Psoas muscle (tissue), 8 donors: ENCODE measurements around the gene MUSK. TPM values are rescaled to one million over a fixed set of nuclear protein-coding genes. Genes with fewer than 3 reads are reported as not detected.

Source experiments
- ATAC-seq, 4 donors: fragments of 200-7000 bp; cut with Tn5 transposase; one replicate each; pipeline ENCODE4 v1.9.1; 2020; ENCODE audit warnings: moderate library complexity in 3 of 4, mild to moderate bottlenecking in 2 of 4
- DNase-seq, 2 donors: peaks; one replicate each; pipeline ENCODE4 v3.0.0-alpha.2; 2020
- H3K27ac ChIP-seq: fragments of 200-600 bp; one replicate; pipeline ENCODE4 v1.8.0; 2022
- H3K27me3 ChIP-seq, 3 donors: fragments of 200-600 bp in 1 of 3; one replicate each; pipeline versions ENCODE4 v1.6.1 to v1.8.0; 2013 to 2022; ENCODE audit warnings: low read length in 2 of 3, mild to moderate bottlenecking in 2 of 3, moderate library complexity in 1 of 3; ENCODE audit not compliant: insufficient read depth in 3 of 3
- H3K36me3 ChIP-seq, 2 donors: fragments of 200-600 bp in 1 of 2; one replicate each; pipeline versions ENCODE4 v1.6.1 to v1.8.0; 2013 to 2022; ENCODE audit warnings: low read depth in 1 of 2, mild to moderate bottlenecking in 1 of 2, moderate library complexity in 1 of 2; ENCODE audit not compliant: insufficient read depth in 1 of 2
- H3K4me1 ChIP-seq: fragments of 200-600 bp; one replicate; pipeline ENCODE4 v1.8.0; 2022
- H3K4me3 ChIP-seq: fragments of 200-600 bp; one replicate; pipeline ENCODE4 v1.8.0; 2022; ENCODE audit warnings: mild to moderate bottlenecking
- H3K9me3 ChIP-seq: fragments of 200-600 bp; one replicate; pipeline ENCODE4 v1.8.0; 2022
- WGBS, 3 donors: extraction: QIAGEN DNeasy Blood & Tissue Kit; methylation state at CpG; one replicate each; pipeline versions ENCODE4 v1.1.6 to v1.1.7; 2013; 5-methylcytosine and 5-hydroxymethylcytosine counted together
- intact Hi-C, 2 donors: fragments of 100-400 bp; cut with DNase I; formaldehyde crosslinking; loops; one replicate each; pipeline versions ENCODE4 v1.11.0 to v1.14.2; 2022
- polyA plus RNA-seq, 3 donors: library from polyadenylated mRNA; stranded (reverse); fragments of 200-250 nt; gene quantifications; one replicate each; pipeline ENCODE4 v1.2.3, GENCODE V29; 2013
- total RNA-seq, 4 donors: library from RNA; stranded (reverse); fragmentation: NEBNext Ultra II Directional in 2 of 4; extraction: Animal tissue kit (Norgen Biotek cat#: 25700) in 2 of 4; gene quantifications; one replicate each; pipeline versions ENCODE4 v1.2.1 to v1.2.4, GENCODE V29; 2021 to 2023
- TF ChIP-seq, protein P1 (sequence below): fragments of 200-600 bp; IDR thresholded peaks from one replicate; pipeline ENCODE4 v1.8.0; 2022; ENCODE audit warnings: antibody characterized with exemption
- donor health status: healthy with polysubstance abuse.
- donor health status: DM: no; HTN: no; CAD: no; lungs with moderate emphysema.
- donor health status: Bipolar disorder and iron deficiency.
- donor health status: healthy.
- donor health status: DM: yes; HTN: yes; CAD: no.
- donor health status: DM: no; HTN: no; CAD: no.
- donor health status: DM: no; HTN: no; CAD: no.
- donor health status: DM: yes; HTN: yes; CAD: no.

Gene MUSK
- total and polyA plus RNA-seq, 7 donors: 0.66 to 15.7 (median 2.9) TPM

DNA sequence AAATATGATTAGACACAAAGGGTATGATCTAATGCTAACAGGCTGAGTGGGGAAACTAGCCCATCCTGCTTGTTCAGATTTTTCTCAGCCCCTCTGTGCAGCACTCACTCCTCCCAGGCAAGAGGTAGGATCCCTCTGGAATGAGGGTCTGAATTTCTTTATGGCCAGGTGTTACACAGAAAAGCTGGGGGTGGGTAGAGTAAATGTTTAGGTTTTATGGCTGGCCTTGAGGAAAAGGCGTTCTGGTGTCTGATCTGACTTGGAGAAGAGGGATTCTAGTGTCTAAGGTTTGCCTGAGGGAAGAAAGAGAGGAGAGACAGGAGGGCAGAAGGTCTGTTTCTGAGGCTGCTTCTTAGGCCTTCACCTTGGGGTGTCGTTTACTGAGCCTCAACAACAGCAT is 97.3 kb downstream of the MUSK start:
- 84 to 91% (median 87%) methylated on average over 2 of the region's 2 CpGs for WGBS, 3 donors
- intact Hi-C loops: no loop called here
- no peaks in the 10 kb centered on the region for H3K4me1 ChIP-seq
- H3K27me3 ChIP-seq: no peaks in the 10 kb centered on the region
- DNase-seq (no peak), ATAC-seq (no peak)
- no peak overlapping the region for H3K27ac ChIP-seq
- TF ChIP-seq, protein P1, sequence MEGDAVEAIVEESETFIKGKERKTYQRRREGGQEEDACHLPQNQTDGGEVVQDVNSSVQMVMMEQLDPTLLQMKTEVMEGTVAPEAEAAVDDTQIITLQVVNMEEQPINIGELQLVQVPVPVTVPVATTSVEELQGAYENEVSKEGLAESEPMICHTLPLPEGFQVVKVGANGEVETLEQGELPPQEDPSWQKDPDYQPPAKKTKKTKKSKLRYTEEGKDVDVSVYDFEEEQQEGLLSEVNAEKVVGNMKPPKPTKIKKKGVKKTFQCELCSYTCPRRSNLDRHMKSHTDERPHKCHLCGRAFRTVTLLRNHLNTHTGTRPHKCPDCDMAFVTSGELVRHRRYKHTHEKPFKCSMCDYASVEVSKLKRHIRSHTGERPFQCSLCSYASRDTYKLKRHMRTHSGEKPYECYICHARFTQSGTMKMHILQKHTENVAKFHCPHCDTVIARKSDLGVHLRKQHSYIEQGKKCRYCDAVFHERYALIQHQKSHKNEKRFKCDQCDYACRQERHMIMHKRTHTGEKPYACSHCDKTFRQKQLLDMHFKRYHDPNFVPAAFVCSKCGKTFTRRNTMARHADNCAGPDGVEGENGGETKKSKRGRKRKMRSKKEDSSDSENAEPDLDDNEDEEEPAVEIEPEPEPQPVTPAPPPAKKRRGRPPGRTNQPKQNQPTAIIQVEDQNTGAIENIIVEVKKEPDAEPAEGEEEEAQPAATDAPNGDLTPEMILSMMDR: no peak
- no peak overlapping the region for H3K4me3 ChIP-seq
- no peaks in the 10 kb centered on the region for H3K36me3 ChIP-seq
- H3K9me3 ChIP-seq: no peaks in the 10 kb centered on the region

DNA sequence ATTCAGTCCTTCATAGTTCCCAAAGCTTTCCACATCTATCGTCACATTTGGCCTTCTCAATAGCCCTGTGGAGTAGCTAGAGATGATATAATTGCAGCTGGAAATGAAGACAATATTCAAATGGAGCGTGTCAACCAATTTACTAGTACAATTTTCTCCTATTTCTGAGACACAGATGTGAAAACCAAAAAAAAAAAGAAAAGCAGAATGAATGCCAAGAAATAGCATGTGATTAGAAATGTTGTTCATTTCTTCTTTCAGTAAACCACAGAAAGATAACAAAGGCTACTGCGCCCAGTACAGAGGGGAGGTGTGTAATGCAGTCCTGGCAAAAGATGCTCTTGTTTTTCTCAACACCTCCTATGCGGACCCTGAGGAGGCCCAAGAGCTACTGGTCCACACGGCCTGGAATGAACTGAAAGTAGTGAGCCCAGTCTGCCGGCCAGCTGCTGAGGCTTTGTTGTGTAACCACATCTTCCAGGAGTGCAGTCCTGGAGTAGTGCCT is 99.0 kb downstream of the MUSK start:
- TF ChIP-seq, protein P1: no peak
- no peaks in the 10 kb centered on the region for H3K27me3 ChIP-seq
- H3K36me3 ChIP-seq: no peaks in the 10 kb centered on the region
- intact Hi-C loops: no loop called here
- ATAC-seq: peak; percentile 43 to 82 (median 56)
- no peak overlapping the region for H3K27ac ChIP-seq
- no peak overlapping the region for H3K4me3 ChIP-seq
- WGBS, 3 donors: 31 to 46% (median 32%) methylated on average over 6 of the region's 6 CpGs
- DNase-seq: peak; percentile 55 to 80
- H3K9me3 ChIP-seq: no peaks in the 10 kb centered on the region
- no peaks in the 10 kb centered on the region for H3K4me1 ChIP-seq

DNA sequence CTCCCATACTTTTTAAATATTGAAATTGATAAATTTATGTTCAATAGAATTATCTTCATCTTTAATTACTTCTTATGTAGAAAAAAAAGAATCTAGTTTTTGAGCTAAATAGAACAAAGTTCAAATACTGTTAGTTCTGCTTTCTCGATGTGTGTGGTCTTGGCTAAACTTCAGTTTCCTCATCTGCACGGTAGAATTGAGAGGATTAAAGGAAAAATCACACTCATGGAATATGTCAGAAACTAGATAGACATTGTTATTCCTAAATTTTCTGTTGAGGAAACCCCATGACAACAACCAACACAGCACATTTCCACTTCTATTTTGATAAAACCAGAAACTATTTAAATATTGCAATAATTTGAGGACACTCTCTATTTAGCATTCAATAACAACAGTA is 100.3 kb downstream of the MUSK start:
- intact Hi-C loops: no loop called here
- DNase-seq (no peak), ATAC-seq (no peak)
- no peaks in the 10 kb centered on the region for H3K9me3 ChIP-seq
- H3K36me3 ChIP-seq: no peaks in the 10 kb centered on the region
- TF ChIP-seq, protein P1: no peak
- no peak overlapping the region for H3K4me3 ChIP-seq
- WGBS, 3 donors: 19 to 24% (median 20%) methylated on average over 2 of the region's 2 CpGs
- no peaks in the 10 kb centered on the region for H3K27me3 ChIP-seq
- H3K27ac ChIP-seq: no peak overlapping the region
- H3K4me1 ChIP-seq: no peaks in the 10 kb centered on the region

DNA sequence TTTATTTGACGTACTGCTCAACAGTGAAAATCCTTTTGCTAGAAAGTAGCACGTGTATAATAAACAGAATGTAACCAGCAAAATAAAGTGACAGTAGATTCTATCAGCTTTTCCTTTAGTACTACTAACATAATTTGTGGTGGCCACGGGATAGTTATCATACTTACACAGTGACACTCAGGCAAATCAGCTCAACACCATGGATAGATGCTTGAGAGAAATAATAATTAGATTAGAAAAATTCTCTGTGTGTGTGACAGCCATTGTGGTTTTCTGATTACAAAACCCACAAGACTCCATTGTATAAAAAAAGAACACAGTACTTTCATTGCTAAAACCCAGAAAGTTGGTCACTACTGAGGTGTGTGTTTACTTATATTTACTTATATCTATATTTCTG is 101.1 kb downstream of the MUSK start:
- no peak overlapping the region for H3K4me3 ChIP-seq
- no peaks in the 10 kb centered on the region for H3K9me3 ChIP-seq
- ATAC-seq (no peak), DNase-seq (no peak)
- H3K27me3 ChIP-seq: no peaks in the 10 kb centered on the region
- H3K4me1 ChIP-seq: no peaks in the 10 kb centered on the region
- WGBS, 3 donors: 49 to 60% (median 60%) methylated on average over 3 of the region's 3 CpGs
- intact Hi-C loops: loop anchor here in 1 of 2 donors (5.0 kb wide), 1 partner anchor 1173 kb away; no protein-coding TSS in a partner anchor
- H3K27ac ChIP-seq: no peak overlapping the region
- H3K36me3 ChIP-seq: no peaks in the 10 kb centered on the region
- TF ChIP-seq, protein P1: no peak

DNA sequence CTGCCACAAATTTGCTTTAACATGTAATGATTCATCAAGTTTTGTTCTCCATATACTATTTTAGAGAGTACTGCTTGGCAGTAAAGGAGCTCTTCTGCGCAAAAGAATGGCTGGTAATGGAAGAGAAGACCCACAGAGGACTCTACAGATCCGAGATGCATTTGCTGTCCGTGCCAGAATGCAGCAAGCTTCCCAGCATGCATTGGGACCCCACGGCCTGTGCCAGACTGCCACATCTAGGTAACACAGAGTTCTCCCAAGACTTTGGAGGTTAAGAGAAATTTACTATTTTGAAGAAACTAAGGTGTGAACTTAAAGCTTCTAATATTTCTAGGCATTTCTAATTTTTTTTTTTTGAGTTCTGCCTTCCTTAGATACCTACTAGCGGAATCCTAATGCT is 107.1 kb downstream of the MUSK start:
- Histone ChIP-seq H3K4me1 (no peaks in the 10 kb centered on the region), H3K9me3 (no peaks in the 10 kb centered on the region), H3K27me3 (no peaks in the 10 kb centered on the region), H3K27ac (no peak overlapping the region), H3K36me3 (no peaks in the 10 kb centered on the region), H3K4me3 (no peak overlapping the region)
- 79 to 80% (median 80%) methylated on average over 5 of the region's 5 CpGs for WGBS, 3 donors
- TF ChIP-seq, protein P1: no peak
- ATAC-seq (no peak), DNase-seq (no peak)
- intact Hi-C loops: no loop called here
